Activated naive CD4-positive, alpha-beta T cell treated with anti-CD3 and anti-CD28 coated beads for 36 hours (primary cell): ENCODE results near the gene BDH1. TPM values are rescaled to one million over a fixed set of nuclear protein-coding genes. Genes with fewer than 3 reads are reported as not detected.

Source experiments
- CTCF ChIA-PET: fragments of 350-600 bp; sonication (Branson Sonifier 250); formaldehyde crosslinking; loops from one replicate; lab custom pipeline; 2021; ENCODE audit warnings: antibody characterized with exemption; lab: Charles Lee
- DNase-seq: peaks from one replicate; pipeline ENCODE4 v3.0.0-alpha.2; 2020
- H3K27ac Mint-ChIP-seq: one replicate; pipeline ENCODE4 v1.8.0; 2021; ENCODE audit warnings: mild to moderate bottlenecking, mixed read lengths
- H3K27me3 Mint-ChIP-seq: one replicate; pipeline ENCODE4 v1.8.0; 2021; ENCODE audit warnings: low read depth, mixed read lengths
- H3K36me3 Mint-ChIP-seq: one replicate; pipeline ENCODE4 v1.8.0; 2021; ENCODE audit warnings: low read depth, mixed read lengths
- H3K4me1 Mint-ChIP-seq: one replicate; pipeline ENCODE4 v1.8.0; 2021; ENCODE audit warnings: low read depth, mixed read lengths
- H3K4me3 Mint-ChIP-seq: one replicate; pipeline ENCODE4 v1.8.0; 2021; ENCODE audit warnings: mild to moderate bottlenecking, moderate library complexity, mixed read lengths
- H3K9me3 Mint-ChIP-seq: one replicate; pipeline ENCODE4 v1.8.0; 2021; ENCODE audit warnings: mixed read lengths
- intact Hi-C: fragments of 100-400 bp; cut with micrococcal nuclease; formaldehyde crosslinking; loops from one replicate; pipeline ENCODE4 v1.15.1; 2023
- total RNA-seq, 2 experiments: library from RNA; stranded (reverse); gene quantifications; one replicate each; pipeline ENCODE4 v1.2.3, GENCODE V29; 2021

BDH1 gene
- total RNA-seq, 2 experiments from 2014 or later = 70.7 to 71.2 TPM

DNA sequence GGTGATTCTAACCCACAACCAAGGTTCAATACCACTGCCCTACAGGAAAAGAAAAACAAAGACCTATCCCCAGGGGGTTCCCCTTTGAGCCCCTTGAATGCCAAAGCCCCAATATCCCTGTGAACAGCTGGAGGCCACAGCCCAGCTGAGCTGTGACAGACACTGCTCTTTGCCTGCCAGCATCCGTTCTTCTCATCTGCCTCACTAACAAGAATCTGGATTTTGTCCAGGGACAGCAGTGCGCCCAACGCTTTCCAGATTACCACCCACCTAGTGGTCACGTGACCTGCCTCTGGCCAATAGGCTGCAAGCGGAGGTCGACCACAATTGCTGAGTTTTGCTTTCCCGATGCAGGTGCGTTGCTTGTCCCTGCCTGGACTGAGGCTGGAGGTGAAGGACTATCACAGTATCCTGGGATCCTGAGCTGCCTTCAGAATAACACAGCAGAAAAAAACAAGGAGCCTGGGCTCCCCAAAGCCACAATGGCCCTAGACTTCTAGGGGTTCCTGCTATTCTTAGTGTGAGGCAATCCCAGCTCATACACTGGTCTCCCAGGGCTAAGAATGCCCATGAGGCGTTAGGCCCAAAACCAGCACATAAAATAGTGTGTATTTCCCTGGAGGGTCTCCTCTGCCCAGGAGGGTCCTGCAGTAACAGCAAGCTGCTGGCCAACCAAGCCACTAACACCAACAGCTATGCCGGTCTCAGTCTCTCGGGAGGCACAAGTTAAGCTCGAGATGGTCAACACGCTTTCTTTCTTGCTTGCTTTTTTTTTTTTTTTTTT lies 13.8 kb downstream of the BDH1 start:
- peaks cover 28% of the 10 kb centered on the region for H3K36me3 Mint-ChIP-seq
- intact Hi-C loops = no loop called here
- no peaks in the 10 kb centered on the region for H3K27me3 Mint-ChIP-seq
- CTCF ChIA-PET = interaction anchor here (0.6 kb wide), 2 partner anchors 348 to 1497 kb away, joined by 3 read pairs; no protein-coding TSS in a partner anchor
- H3K27ac Mint-ChIP-seq = no peak overlapping the region
- no peak overlapping the region for H3K4me3 Mint-ChIP-seq
- no peak for DNase-seq
- peaks cover 2% of the 10 kb centered on the region for H3K4me1 Mint-ChIP-seq
- H3K9me3 Mint-ChIP-seq = no peaks in the 10 kb centered on the region

DNA sequence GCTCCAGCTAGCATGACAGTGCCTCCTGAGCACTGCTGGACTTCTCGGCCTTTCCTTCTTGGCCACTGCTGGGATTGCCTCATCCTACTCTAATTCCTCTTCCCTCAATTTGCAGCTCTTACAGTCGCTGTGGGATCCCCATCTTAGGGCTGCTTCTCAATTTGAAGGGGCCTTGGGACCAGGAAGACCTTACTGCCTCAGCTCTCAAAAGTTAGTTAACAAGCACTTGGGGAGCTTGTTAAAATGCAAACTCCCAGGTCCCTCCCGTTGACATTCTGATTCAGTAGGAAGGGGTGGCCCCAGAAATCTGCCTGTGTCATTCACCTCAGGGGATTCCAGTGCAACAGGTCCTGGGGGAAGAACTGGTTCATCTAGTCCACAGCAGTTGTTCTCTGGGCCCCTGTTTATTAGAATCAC lies 14.8 kb downstream of the BDH1 start:
- intact Hi-C loops = no loop called here
- DNase-seq = no peak
- H3K27me3 Mint-ChIP-seq = no peaks in the 10 kb centered on the region
- H3K9me3 Mint-ChIP-seq = no peaks in the 10 kb centered on the region
- H3K27ac Mint-ChIP-seq = no peak overlapping the region
- peaks cover 33% of the 10 kb centered on the region for H3K36me3 Mint-ChIP-seq
- CTCF ChIA-PET = no interaction called here
- no peak overlapping the region for H3K4me3 Mint-ChIP-seq
- H3K4me1 Mint-ChIP-seq = peaks cover 2% of the 10 kb centered on the region

DNA sequence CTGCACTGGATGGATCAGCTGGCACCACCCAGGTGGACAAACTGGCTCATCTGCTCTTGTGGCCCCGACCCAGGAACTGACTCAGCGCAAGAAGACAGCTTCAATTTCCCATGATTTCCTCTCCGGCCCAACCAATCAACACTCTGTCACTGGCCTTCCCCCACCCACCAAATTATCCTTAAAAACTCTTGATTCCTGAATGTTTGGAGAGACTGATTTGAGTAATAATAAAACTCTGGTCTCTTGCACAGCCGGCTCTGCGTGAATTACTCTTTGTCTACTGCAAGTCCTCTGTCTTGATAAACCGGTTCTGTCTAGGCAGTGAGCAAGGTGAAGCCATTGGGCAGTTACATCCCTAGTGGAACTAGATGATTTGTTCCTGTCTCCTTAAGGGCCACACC lies 16.1 kb downstream of the BDH1 start:
- H3K4me3 Mint-ChIP-seq = no peak overlapping the region
- peak overlapping the region; percentile 4 for H3K27ac Mint-ChIP-seq
- no peak for DNase-seq
- H3K27me3 Mint-ChIP-seq = no peaks in the 10 kb centered on the region
- peaks cover 29% of the 10 kb centered on the region for H3K36me3 Mint-ChIP-seq
- CTCF ChIA-PET = no interaction called here
- intact Hi-C loops = no loop called here
- peaks cover 2% of the 10 kb centered on the region for H3K4me1 Mint-ChIP-seq
- H3K9me3 Mint-ChIP-seq = no peaks in the 10 kb centered on the region

DNA sequence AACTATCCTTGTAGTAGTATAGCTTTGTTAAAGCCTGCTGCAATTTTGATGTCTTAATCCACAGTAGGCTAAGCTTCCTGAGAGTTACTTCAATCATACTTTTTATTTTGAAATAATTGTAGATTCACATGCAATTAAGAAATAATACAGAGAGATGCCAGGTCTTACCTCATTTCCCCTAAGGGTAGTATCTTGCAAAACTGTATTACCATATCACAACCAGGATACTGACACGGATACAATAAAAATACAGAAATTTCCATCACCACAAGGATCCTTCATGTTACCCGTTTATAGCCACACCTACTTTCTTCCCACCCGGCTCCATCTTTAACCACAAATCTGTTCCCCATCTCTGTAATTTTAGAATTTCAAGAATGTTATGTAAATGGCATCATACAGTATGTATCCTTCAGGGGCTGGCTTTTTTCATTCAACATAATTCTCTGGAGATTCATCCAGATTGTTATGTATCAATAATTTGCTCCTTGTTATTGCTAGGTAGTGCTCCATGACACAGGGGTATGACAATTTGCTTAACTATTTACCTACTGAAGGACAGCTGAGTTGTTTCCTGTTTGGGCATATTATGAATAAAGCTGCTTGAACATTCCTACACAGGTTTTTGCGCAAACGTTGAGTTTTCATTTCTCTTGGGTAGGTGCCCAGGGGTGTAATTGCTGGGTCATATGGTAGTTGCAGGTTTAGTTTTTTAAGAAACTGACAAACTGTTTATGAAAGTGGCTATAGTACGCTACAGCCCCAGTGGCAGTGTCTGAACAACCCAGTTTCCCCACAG lies 21.6 kb downstream of the BDH1 start:
- Mint-ChIP-seq H3K4me3 (no peak overlapping the region), H3K36me3 (peaks cover 22% of the 10 kb centered on the region), H3K27me3 (no peaks in the 10 kb centered on the region), H3K9me3 (no peaks in the 10 kb centered on the region), H3K27ac (no peak overlapping the region), H3K4me1 (no peaks in the 10 kb centered on the region)
- intact Hi-C loops = no loop called here
- DNase-seq = no peak
- CTCF ChIA-PET = no interaction called here

DNA sequence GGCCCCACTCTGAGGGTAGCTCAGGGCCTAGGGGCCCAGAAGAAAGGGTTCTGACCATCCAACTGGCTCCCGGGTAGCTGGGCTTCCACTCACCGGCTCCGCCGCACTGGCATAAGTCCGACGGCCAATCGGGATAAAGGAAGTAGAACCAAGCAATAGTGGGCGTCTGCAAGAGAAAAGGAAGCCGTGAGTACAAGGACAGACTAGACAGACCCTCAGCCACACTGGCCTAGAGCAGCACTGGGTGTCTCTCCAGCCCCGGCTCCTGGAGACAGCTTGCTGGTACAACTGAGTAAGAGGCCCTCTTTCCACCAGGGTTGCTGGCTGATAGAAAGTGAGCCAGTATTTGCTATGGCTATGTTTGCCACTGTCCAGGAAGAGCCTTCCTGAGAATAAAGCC lies 22.4 kb downstream of the BDH1 start:
- Mint-ChIP-seq H3K27ac (no peak overlapping the region), H3K36me3 (peaks cover 22% of the 10 kb centered on the region), H3K27me3 (no peaks in the 10 kb centered on the region), H3K9me3 (no peaks in the 10 kb centered on the region), H3K4me1 (no peaks in the 10 kb centered on the region), H3K4me3 (no peak overlapping the region)
- no peak for DNase-seq
- intact Hi-C loops = no loop called here
- CTCF ChIA-PET = no interaction called here

DNA sequence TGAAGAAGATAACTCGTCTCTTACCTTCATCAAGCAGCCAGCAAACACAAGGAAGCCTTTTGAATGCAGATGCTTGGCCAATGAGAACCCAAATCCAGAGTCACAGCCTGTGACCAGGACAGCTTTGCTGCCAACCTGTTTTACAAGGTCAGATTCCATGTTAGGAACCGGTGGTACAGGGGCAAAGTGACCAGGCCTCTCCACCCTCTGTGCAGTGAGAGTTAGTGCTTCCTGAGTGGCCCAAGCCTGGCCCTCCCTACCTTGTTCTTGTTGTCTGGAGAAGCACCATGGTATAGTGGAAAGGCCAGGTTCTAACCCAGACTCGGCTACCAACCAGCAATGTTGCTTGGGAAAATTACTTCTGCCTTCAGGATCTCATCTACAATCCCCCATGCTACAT lies 23.4 kb downstream of the BDH1 start:
- no peaks in the 10 kb centered on the region for H3K9me3 Mint-ChIP-seq
- intact Hi-C loops = no loop called here
- no peak overlapping the region for H3K4me3 Mint-ChIP-seq
- H3K27me3 Mint-ChIP-seq = no peaks in the 10 kb centered on the region
- no peak for DNase-seq
- H3K4me1 Mint-ChIP-seq = no peaks in the 10 kb centered on the region
- no peak overlapping the region for H3K27ac Mint-ChIP-seq
- peaks cover 19% of the 10 kb centered on the region for H3K36me3 Mint-ChIP-seq
- CTCF ChIA-PET = no interaction called here

DNA sequence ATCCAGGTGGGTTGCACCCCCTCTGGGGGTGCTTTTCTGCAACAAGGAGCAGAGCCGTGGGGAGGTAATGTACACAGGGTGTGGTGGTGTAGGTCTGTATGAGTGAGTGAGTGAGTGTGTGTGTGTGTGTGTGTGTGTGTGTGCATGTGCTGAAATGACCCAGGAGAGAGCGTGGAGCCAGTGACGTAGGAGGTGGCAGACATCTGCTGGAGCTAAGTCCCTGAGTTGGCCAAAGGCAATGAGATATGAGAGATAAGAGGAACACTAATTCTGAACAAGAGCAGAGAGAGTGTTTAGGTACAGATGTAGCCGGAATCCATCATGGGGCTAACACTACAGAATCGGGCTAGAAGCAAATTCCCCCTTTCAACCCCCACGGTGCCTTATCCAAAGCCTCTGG lies 27.6 kb downstream of the BDH1 start:
- intact Hi-C loops = no loop called here
- DNase-seq = no peak
- H3K27me3 Mint-ChIP-seq = no peaks in the 10 kb centered on the region
- no peaks in the 10 kb centered on the region for H3K4me1 Mint-ChIP-seq
- no peak overlapping the region for H3K27ac Mint-ChIP-seq
- no peaks in the 10 kb centered on the region for H3K9me3 Mint-ChIP-seq
- CTCF ChIA-PET = no interaction called here
- H3K36me3 Mint-ChIP-seq = peaks cover 16% of the 10 kb centered on the region
- H3K4me3 Mint-ChIP-seq = no peak overlapping the region

DNA sequence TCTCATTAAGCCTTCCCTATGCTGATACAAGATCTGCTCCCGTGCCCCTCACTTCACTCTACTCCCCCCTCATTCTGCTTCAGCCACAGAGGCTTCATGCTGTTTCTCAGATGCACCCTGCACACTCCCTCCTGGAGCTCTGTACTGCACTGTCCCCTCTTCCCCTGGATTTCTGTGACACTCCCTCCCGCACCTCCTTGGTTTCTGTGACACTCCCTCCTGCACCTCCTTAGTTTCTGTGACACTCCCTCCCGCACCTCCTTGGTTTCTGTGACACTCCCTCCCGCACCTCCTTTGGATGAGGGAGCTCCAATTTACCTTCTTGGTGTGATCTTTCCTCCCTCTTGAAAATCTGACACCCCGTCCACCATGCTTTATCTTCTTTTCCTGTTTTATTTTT lies 28.2 kb downstream of the BDH1 start:
- Mint-ChIP-seq H3K4me3 (no peak overlapping the region), H3K36me3 (peaks cover 16% of the 10 kb centered on the region), H3K9me3 (no peaks in the 10 kb centered on the region), H3K4me1 (no peaks in the 10 kb centered on the region), H3K27me3 (no peaks in the 10 kb centered on the region), H3K27ac (no peak overlapping the region)
- no peak for DNase-seq
- CTCF ChIA-PET = no interaction called here
- intact Hi-C loops = no loop called here

DNA sequence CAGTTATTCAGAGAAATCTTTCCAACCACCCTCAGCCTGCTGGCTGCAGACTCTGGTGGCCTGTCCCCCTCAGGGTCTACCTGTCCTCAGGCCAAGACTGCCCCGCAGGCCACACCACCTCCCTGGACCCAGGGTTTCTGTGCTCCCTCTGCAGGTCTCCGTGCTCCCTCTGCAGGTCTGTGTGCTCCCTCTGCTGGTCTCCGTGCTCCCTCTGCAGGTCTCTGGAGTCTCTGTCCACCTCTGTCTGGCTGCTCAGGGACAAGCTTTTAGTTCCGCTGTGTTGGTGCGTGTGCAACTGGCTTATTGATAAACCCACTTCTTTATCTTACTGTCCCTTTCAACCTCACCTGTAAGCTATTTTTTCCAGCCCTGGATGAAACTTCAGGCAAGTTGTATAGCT lies 30.1 kb downstream of the BDH1 start:
- Mint-ChIP-seq H3K4me3 (no peak overlapping the region), H3K27ac (no peak overlapping the region), H3K9me3 (no peaks in the 10 kb centered on the region), H3K4me1 (no peaks in the 10 kb centered on the region), H3K36me3 (peaks cover 17% of the 10 kb centered on the region), H3K27me3 (no peaks in the 10 kb centered on the region)
- no peak for DNase-seq
- CTCF ChIA-PET = interaction anchor here (1.2 kb wide), 1 partner anchor 24 kb away, joined by 5 read pairs; no protein-coding TSS in a partner anchor
- intact Hi-C loops = no loop called here

DNA sequence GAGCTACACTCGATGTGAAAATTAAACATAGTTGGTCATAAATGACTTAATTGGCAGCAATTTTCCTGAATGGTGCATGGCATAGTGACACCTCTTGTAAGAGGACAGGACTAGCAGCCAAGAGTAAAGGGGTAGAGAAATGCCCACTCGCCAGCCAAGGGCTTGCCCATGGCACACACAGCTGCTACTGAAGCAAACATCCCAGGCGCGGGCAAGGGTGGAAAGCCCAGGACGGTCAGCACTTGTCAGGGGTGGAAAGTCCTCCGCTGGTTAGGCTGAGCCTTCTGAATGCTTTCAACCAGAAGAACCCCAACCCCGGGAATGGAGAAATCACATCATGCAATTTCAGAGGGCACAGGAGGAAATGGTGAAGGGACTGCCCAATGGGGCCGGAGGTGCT lies 31.6 kb downstream of the BDH1 start:
- CTCF ChIA-PET = no interaction called here
- Mint-ChIP-seq H3K27me3 (no peaks in the 10 kb centered on the region), H3K27ac (no peak overlapping the region), H3K4me3 (no peak overlapping the region), H3K4me1 (peaks cover under 1% of the 10 kb centered on the region), H3K9me3 (no peaks in the 10 kb centered on the region), H3K36me3 (peaks cover 21% of the 10 kb centered on the region)
- DNase-seq = no peak
- intact Hi-C loops = no loop called here

DNA sequence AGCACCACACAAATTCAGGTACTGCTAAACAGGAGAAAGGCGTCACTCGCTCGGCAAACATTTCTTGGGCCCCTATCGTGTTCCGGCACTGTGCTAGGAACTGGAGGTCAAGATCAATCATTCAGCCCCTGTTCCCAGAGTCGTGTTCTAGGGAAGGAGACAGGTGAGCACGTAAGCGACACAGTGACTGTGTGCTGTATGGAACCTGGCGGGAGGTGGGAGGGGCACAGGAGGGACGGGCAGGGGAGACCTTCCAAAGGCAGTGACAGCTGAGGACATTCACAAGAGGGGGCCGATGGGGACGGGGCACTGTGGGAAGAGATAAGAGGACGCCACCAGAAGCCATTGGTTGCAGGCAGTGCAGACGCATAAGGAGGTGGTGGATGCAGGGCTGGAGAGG lies 32.2 kb downstream of the BDH1 start:
- Mint-ChIP-seq H3K4me1 (peaks cover 3% of the 10 kb centered on the region), H3K27ac (no peak overlapping the region), H3K27me3 (no peaks in the 10 kb centered on the region), H3K4me3 (no peak overlapping the region), H3K9me3 (no peaks in the 10 kb centered on the region), H3K36me3 (peaks cover 23% of the 10 kb centered on the region)
- intact Hi-C loops = no loop called here
- CTCF ChIA-PET = no interaction called here
- no peak for DNase-seq

DNA sequence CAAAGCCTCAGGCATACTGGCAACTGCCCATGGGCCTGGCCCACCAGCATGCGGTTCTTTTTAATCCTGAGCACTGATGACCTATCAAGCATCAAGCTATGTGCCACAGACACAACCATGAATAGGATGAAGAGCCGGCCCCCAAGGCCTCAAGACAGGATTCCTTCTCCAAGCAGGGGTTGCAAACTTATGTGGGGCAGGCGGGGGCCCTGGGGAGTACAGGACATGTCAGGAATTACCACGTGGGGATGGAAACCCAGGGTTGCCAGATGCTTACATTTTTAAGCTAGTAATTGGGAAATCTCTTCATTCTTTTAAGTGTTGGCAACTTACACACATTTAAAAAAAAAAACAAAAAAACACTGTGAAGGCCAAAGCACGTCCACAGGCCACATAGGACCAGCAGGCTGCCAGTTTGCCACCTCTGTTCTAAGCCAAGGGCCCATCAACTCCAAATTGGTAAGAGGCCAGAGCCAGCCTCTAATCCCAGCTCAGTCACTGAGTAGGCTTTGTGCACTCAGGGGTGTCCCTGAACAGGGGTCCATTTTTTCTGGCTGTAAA lies 32.8 kb downstream of the BDH1 start:
- no peak for DNase-seq
- no peaks in the 10 kb centered on the region for H3K27me3 Mint-ChIP-seq
- H3K27ac Mint-ChIP-seq = no peak overlapping the region
- peaks cover 3% of the 10 kb centered on the region for H3K4me1 Mint-ChIP-seq
- no peak overlapping the region for H3K4me3 Mint-ChIP-seq
- intact Hi-C loops = no loop called here
- peaks cover 23% of the 10 kb centered on the region for H3K36me3 Mint-ChIP-seq
- CTCF ChIA-PET = no interaction called here
- H3K9me3 Mint-ChIP-seq = no peaks in the 10 kb centered on the region
